HG03378 (cell line): ENCODE results near the gene CNNM1.

ENCODE experiments used
- ATAC-seq: cut with Tn5 transposase; IDR thresholded peaks from one replicate; pipeline ENCODE4 v1.9.1; 2021; ENCODE audit warnings: mild to moderate bottlenecking, moderate library complexity; ENCODE audit not compliant: unreplicated experiment

CNNM1 gene

GRCh38 chr10:99411546-99411945 is 82.4 kb downstream of the CNNM1 start:
- no peak for ATAC-seq

GRCh38 chr10:99412099-99412498 is 82.9 kb downstream of the CNNM1 start:
- no peak for ATAC-seq

- ATAC-seq: no peak
Measured at GRCh38 chr10:99418910-99419624, 89.9 kb downstream of the CNNM1 start.

- ATAC-seq: no peak
Measured at GRCh38 chr10:99419688-99420087, 90.5 kb downstream of the CNNM1 start.

GRCh38 chr10:99421233-99421739 is 92.1 kb downstream of the CNNM1 start:
- ATAC-seq: no peak

- ATAC-seq: no peak
Measured at GRCh38 chr10:99422529-99423096, 93.5 kb downstream of the CNNM1 start.

GRCh38 chr10:99424656-99425055 is 95.5 kb downstream of the CNNM1 start:
- ATAC-seq: no peak

GRCh38 chr10:99425204-99425603 is 96.0 kb downstream of the CNNM1 start:
- ATAC-seq: no peak

- ATAC-seq: no peak
Measured at GRCh38 chr10:99426689-99427088, 97.5 kb downstream of the CNNM1 start.

GRCh38 chr10:99427566-99428190 is 98.5 kb downstream of the CNNM1 start:
- ATAC-seq: no peak

- no peak for ATAC-seq
Measured at GRCh38 chr10:99429517-99430095, 100.5 kb downstream of the CNNM1 start.

GRCh38 chr10:99430116-99430450 is 100.9 kb downstream of the CNNM1 start:
- ATAC-seq: no peak

- peak; percentile 97 for ATAC-seq
Measured at GRCh38 chr10:99430451-99431189, 101.5 kb downstream of the CNNM1 start, which contains the start of gene GOT1. GOT1 (minus strand) TSS chr10:99430624; CDS start chr10:99430565, 59 bp downstream.

GRCh38 chr10:99431190-99431760 is 102.1 kb downstream of the CNNM1 start:
- no peak for ATAC-seq

- ATAC-seq: no peak
Measured at GRCh38 chr10:99432047-99432446, 102.9 kb downstream of the CNNM1 start.

GRCh38 chr10:99432881-99433280 is 103.7 kb downstream of the CNNM1 start:
- ATAC-seq: no peak

GRCh38 chr10:99433378-99434020 is 104.3 kb downstream of the CNNM1 start:
- no peak for ATAC-seq

GRCh38 chr10:99435986-99436638 is 107.0 kb downstream of the CNNM1 start:
- ATAC-seq: no peak

GRCh38 chr10:99438890-99439289 is 109.7 kb downstream of the CNNM1 start:
- no peak for ATAC-seq

GRCh38 chr10:99442394-99442793 is 113.2 kb downstream of the CNNM1 start:
- no peak for ATAC-seq
